H1 (cell line): ENCODE measurements around the gene TCEA3. TPM values are rescaled to one million over a fixed set of nuclear protein-coding genes. Genes with fewer than 3 reads are reported as not detected.

Experiments used
- CBX5 ChIP-seq: fragments of 300-800, 300-1000 bp; sonication (generic); IDR thresholded peaks from 2 replicates; pipeline ENCODE4 v1.7.1; 2016; ENCODE audit warnings: antibody characterized with exemption, low read length, low read depth
- CBX8 ChIP-seq: fragments of 300-800, 300-1000 bp; sonication (generic); IDR thresholded peaks from 2 replicates; pipeline ENCODE4 v1.7.1; 2016; ENCODE audit warnings: low read depth, low read length, borderline replicate concordance
- CHD2 ChIP-seq: IDR thresholded peaks from 2 replicates; pipeline ENCODE4 v1.6.1; 2012; ENCODE audit warnings: low read length, improper control_type of control experiment
- CREB1 ChIP-seq: IDR thresholded peaks from 2 replicates; pipeline ENCODE4 v1.6.1; 2012; ENCODE audit warnings: inconsistent platforms
- CTBP2 ChIP-seq: IDR thresholded peaks from 2 replicates; pipeline ENCODE4 v1.7.0; 2011; ENCODE audit warnings: borderline replicate concordance, mild to moderate bottlenecking, moderate library complexity, mixed read lengths, low read length; ENCODE audit not compliant: insufficient read depth, insufficient read length
- EP300 ChIP-seq, 2 experiments: IDR thresholded peaks; 1 replicate in 1 of 2; 2 replicates in 1 of 2; pipeline ENCODE4 v1.6.1; 2011 to 2012; ENCODE audit warnings: low read depth in 2 of 2, low read length in 2 of 2, mild to moderate bottlenecking in 2 of 2, borderline replicate concordance in 1 of 2, inconsistent platforms in 1 of 2, moderate library complexity in 1 of 2
- HDAC6 ChIP-seq: IDR thresholded peaks from one replicate; pipeline ENCODE4 v1.7.1; 2012; ENCODE audit warnings: low read depth, mild to moderate bottlenecking, inconsistent platforms, low read length, moderate library complexity
- JUND ChIP-seq: IDR thresholded peaks from 2 replicates; pipeline ENCODE4 v1.6.1; 2011; ENCODE audit warnings: mild to moderate bottlenecking, improper control_type of control experiment, low read length
- MAFK ChIP-seq: IDR thresholded peaks from 2 replicates; pipeline ENCODE4 v1.6.1; 2012; ENCODE audit warnings: low read depth, mild to moderate bottlenecking, improper control_type of control experiment, low read length
- NANOG ChIP-seq: IDR thresholded peaks from 2 replicates; pipeline ENCODE4 v1.6.1; 2011; ENCODE audit warnings: low read length, low read depth, mild to moderate bottlenecking, inconsistent platforms; ENCODE audit not compliant: insufficient read depth, poor library complexity, severe bottlenecking
- RAD21 ChIP-seq, 2 experiments: IDR thresholded peaks in 1 of 2; conservative IDR thresholded peaks in 1 of 2; 2 replicates each; pipeline ENCODE4 v1.6.1; 2011; ENCODE audit warnings: low read depth in 2 of 2, low read length in 2 of 2, improper control_type of control experiment in 1 of 2, inconsistent platforms in 1 of 2, mild to moderate bottlenecking in 1 of 2, moderate library complexity in 1 of 2
- RBBP5 ChIP-seq: IDR thresholded peaks from 2 replicates; pipeline ENCODE4 v1.7.1; 2012; ENCODE audit warnings: low read depth, mild to moderate bottlenecking, inconsistent platforms, low read length, moderate library complexity, borderline replicate concordance
- SIN3A ChIP-seq, 2 experiments: IDR thresholded peaks in 1 of 2; conservative IDR thresholded peaks in 1 of 2; 2 replicates each; pipeline ENCODE4 v1.6.1; 2011 to 2012; ENCODE audit warnings: low read length in 2 of 2, improper control_type of control experiment in 1 of 2, low read depth in 1 of 2, mild to moderate bottlenecking in 1 of 2
- SRF ChIP-seq: IDR thresholded peaks from 2 replicates; pipeline ENCODE4 v1.6.1; 2011; ENCODE audit warnings: mild to moderate bottlenecking, low read depth, low read length, moderate library complexity
- SUZ12 ChIP-seq: fragments of 200-600 bp; sonication (generic); IDR thresholded peaks from 2 replicates; pipeline ENCODE4 v1.6.1; 2012; ENCODE audit warnings: mild to moderate bottlenecking, inconsistent platforms, low read length, moderate library complexity, mixed read lengths
- TCF12 ChIP-seq: IDR thresholded peaks from 2 replicates; pipeline ENCODE4 v1.6.1; 2011; ENCODE audit warnings: low read depth, mild to moderate bottlenecking, low read length
- TEAD4 ChIP-seq: IDR thresholded peaks from 2 replicates; pipeline ENCODE4 v1.6.1; 2012; ENCODE audit warnings: low read depth, low read length, inconsistent platforms, mixed read lengths
- polyA plus RNA-seq, 7 experiments: library from polyadenylated mRNA; depleted of rRNA in 3 of 7; stranded (reverse) in 5 of 7; unstranded in 2 of 7; fragments of >200 nt in 5 of 7; fragments of 200-250 nt in 2 of 7; gene quantifications; 1 replicate in 5 of 7; 2 replicates in 1 of 7; 4 replicates in 1 of 7; pipeline versions ENCODE4 v1.2.1 to v1.2.3, GENCODE V29; 2011 to 2013; ENCODE audit warnings: missing spikeins in 2 of 7, mixed read lengths in 2 of 7
- total RNA-seq: library from RNA; stranded (reverse); fragmentation: NEBNext Ultra II Directional; extraction: Animal tissue kit (Norgen Biotek cat#: 25700); gene quantifications from 2 replicates; pipeline ENCODE4 v1.2.1, GENCODE V29; 2021
- TF ChIP-seq, protein P1 (sequence below): IDR thresholded peaks from 2 replicates; pipeline ENCODE4 v1.6.1; 2012; ENCODE audit warnings: low read length, inconsistent platforms
- TF ChIP-seq, protein P2 (sequence below): IDR thresholded peaks from 2 replicates; pipeline ENCODE4 v1.6.1; 2012; ENCODE audit warnings: inconsistent platforms
- TF ChIP-seq, protein P3 (sequence below): IDR thresholded peaks from 2 replicates; pipeline ENCODE4 v1.6.1; 2012; ENCODE audit warnings: inconsistent platforms

TCEA3 gene
- total and polyA plus RNA-seq, 2 of the 8 experiments (the other 6 are each of a cell fraction or from before 2014, with no cell fraction given): 0.08 TPM; not detected in 1

DNA sequence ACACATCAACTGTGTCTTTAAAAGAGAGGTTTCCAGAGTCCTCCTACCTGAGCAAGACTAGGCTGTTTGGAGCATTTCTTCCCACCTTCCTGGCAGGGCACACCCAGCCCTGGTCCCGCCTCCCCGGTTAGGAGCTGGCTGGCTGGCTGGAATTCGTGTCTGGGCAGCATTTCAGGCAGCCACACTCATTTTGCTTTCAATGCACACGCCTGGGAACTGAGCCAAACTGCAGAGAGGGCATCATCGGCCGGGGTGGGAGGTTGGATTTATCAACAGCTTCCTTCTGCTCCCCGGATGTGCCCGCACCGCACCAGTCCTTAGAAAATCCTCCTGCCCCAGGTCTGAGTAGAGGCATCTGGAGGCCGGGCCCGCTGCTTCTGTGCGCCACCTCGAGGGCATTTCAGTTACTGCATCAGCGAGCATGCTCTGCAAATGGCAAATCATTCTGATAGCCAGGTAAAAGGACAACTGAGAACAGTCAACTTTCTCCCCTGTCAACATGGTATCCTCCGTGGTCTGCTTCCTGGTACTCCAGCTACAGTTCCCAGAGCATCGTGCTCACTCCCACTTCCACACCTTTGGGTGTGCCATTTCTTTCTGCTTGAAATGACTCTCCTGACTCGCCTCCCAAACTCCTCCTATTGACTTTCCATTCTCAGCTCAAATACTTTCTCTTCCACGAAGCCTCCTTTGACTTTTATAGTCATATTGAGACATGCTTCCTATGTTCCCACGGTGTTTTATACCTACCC lies 20.6 kb downstream of the TCEA3 start (continued):
- TF ChIP-seq, protein P1, sequence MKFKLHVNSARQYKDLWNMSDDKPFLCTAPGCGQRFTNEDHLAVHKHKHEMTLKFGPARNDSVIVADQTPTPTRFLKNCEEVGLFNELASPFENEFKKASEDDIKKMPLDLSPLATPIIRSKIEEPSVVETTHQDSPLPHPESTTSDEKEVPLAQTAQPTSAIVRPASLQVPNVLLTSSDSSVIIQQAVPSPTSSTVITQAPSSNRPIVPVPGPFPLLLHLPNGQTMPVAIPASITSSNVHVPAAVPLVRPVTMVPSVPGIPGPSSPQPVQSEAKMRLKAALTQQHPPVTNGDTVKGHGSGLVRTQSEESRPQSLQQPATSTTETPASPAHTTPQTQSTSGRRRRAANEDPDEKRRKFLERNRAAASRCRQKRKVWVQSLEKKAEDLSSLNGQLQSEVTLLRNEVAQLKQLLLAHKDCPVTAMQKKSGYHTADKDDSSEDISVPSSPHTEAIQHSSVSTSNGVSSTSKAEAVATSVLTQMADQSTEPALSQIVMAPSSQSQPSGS: 0 out of 2 replicates have a peak, but pooled peaks have one; percentile 54
- TF ChIP-seq SRF (no peak), NANOG (no peak), SUZ12 (no peak), TCF12 (peak; percentile 61; the same call in 1 of the 2 replicates), EP300 (IDR thresholded peaks at IDR 0.05; ENCODE audit: borderline replicate concordance in 1 of 2, low read depth in 2 of 2, low read length in 2 of 2) (0 out of 3 replicates have a peak, but pooled peaks of 1 of the 2 experiments have one; percentile 13), CTBP2 (peak; percentile 33), CREB1 (no peak), HDAC6 (no peak), RBBP5 (no peak), MAFK (peak; percentile 8; the same call in 1 of the 2 replicates), RAD21 (IDR thresholded peaks at IDR 0.05 in 1 of 2, conservative IDR thresholded peaks at IDR 0.05 in 1 of 2; ENCODE audit: low read depth in 2 of 2, low read length in 2 of 2) (peak; percentile 87), JUND (0 out of 2 replicates have a peak, but pooled peaks have one; percentile 54), CBX5 (no peak), SIN3A (conservative IDR thresholded peaks at IDR 0.05 in 1 of 2, IDR thresholded peaks at IDR 0.05 in 1 of 2; ENCODE audit: low read depth in 1 of 2, low read length in 2 of 2) (0 out of 4 replicates have a peak, but pooled peaks of 1 of the 2 experiments have one; percentile 15), TEAD4 (0 out of 2 replicates have a peak, but pooled peaks have one; percentile 15), CHD2 (no peak), CBX8 (no peak)
- TF ChIP-seq, protein P2, sequence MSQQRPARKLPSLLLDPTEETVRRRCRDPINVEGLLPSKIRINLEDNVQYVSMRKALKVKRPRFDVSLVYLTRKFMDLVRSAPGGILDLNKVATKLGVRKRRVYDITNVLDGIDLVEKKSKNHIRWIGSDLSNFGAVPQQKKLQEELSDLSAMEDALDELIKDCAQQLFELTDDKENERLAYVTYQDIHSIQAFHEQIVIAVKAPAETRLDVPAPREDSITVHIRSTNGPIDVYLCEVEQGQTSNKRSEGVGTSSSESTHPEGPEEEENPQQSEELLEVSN: no peak
- TF ChIP-seq, protein P3, sequence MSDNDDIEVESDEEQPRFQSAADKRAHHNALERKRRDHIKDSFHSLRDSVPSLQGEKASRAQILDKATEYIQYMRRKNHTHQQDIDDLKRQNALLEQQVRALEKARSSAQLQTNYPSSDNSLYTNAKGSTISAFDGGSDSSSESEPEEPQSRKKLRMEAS: peak; percentile 61
- TF ChIP-seq, all 59 proteins: peak for 12
